Measurements from ENCODE around the gene FCN1. TPM values are rescaled to one million over a fixed set of nuclear protein-coding genes. Genes with fewer than 3 reads are reported as not detected.

FCN1 gene
- total RNA-seq, 2 donors from 2014 or later = not detected

GRCh38 chr9:134912126-134912840, 5.4 kb downstream of the FCN1 start:
- H3K9me3 Mint-ChIP-seq = no peaks in the 10 kb centered on the region
- DNase-seq (no peak), ATAC-seq (replicated peaks in 1 of 2) (no peak)
- no peaks in the 10 kb centered on the region for H3K4me1 Mint-ChIP-seq (ENCODE audit: low read depth)
- H3K4me3 Mint-ChIP-seq = no peak overlapping the region
- H3K36me3 Mint-ChIP-seq (ENCODE audit: insufficient read depth in 2 of 2) = no peaks in the 10 kb centered on the region
- H3K27ac Mint-ChIP-seq = no peak overlapping the region
- H3K27me3 Mint-ChIP-seq (ENCODE audit: low read depth) = peaks cover 8% of the 10 kb centered on the region

GRCh38 chr9:134909511-134910481, 7.9 kb downstream of the FCN1 start:
- H3K27ac Mint-ChIP-seq = no peak overlapping the region
- peaks cover 8% of the 10 kb centered on the region for H3K27me3 Mint-ChIP-seq (ENCODE audit: low read depth)
- H3K9me3 Mint-ChIP-seq = no peaks in the 10 kb centered on the region
- H3K4me3 Mint-ChIP-seq = no peak overlapping the region
- DNase-seq (no peak), ATAC-seq (replicated peaks in 1 of 2) (no peak)
- no peaks in the 10 kb centered on the region for H3K4me1 Mint-ChIP-seq (ENCODE audit: low read depth)
- no peaks in the 10 kb centered on the region for H3K36me3 Mint-ChIP-seq (ENCODE audit: insufficient read depth in 2 of 2)

- ATAC-seq (replicated peaks in 1 of 2) (no peak), DNase-seq (no peak)
- H3K4me1 Mint-ChIP-seq (ENCODE audit: low read depth) = no peaks in the 10 kb centered on the region
- peaks cover 8% of the 10 kb centered on the region for H3K27me3 Mint-ChIP-seq (ENCODE audit: low read depth)
- H3K27ac Mint-ChIP-seq = no peak overlapping the region
- H3K9me3 Mint-ChIP-seq = no peaks in the 10 kb centered on the region
- no peak overlapping the region for H3K4me3 Mint-ChIP-seq
- no peaks in the 10 kb centered on the region for H3K36me3 Mint-ChIP-seq (ENCODE audit: insufficient read depth in 2 of 2)
Observed at GRCh38 chr9:134908524-134909309, 9.0 kb downstream of the FCN1 start.

- no peaks in the 10 kb centered on the region for H3K4me1 Mint-ChIP-seq (ENCODE audit: low read depth)
- H3K27ac Mint-ChIP-seq = no peak overlapping the region
Observed at GRCh38 chr9:134902936-134903335, 14.8 kb downstream of the FCN1 start.

GRCh38 chr9:134899818-134900217, 17.9 kb downstream of the FCN1 start:
- DNase-seq (no peak), ATAC-seq (replicated peaks in 1 of 2) (no peak)
- no peaks in the 10 kb centered on the region for H3K4me1 Mint-ChIP-seq (ENCODE audit: low read depth)
- H3K36me3 Mint-ChIP-seq (ENCODE audit: insufficient read depth in 2 of 2) = peaks cover 4% of the 10 kb centered on the region in 2 donors
- H3K9me3 Mint-ChIP-seq = peaks cover 4 to 6% of the 10 kb centered on the region in 2 donors
- H3K4me3 Mint-ChIP-seq = no peak overlapping the region
- H3K27ac Mint-ChIP-seq = no peak overlapping the region
- H3K27me3 Mint-ChIP-seq (ENCODE audit: low read depth) = peaks cover 6% of the 10 kb centered on the region

More at GRCh38 chr9:134902936-134903335, 14.8 kb downstream of the FCN1 start:
- H3K27me3 Mint-ChIP-seq (ENCODE audit: low read depth) = peaks cover 6% of the 10 kb centered on the region
- DNase-seq (no peak), ATAC-seq (replicated peaks in 1 of 2) (no peak)
- peaks cover 4% of the 10 kb centered on the region in 2 donors for H3K36me3 Mint-ChIP-seq (ENCODE audit: insufficient read depth in 2 of 2)
- peaks cover 4 to 6% of the 10 kb centered on the region in 2 donors for H3K9me3 Mint-ChIP-seq
- H3K4me3 Mint-ChIP-seq = no peak overlapping the region

- no peak for ATAC-seq (replicated peaks in 1 of 2)
- Mint-ChIP-seq H3K27ac (no peak overlapping the region), H3K27me3 (ENCODE audit: low read depth) (peaks cover 6% of the 10 kb centered on the region), H3K36me3 (ENCODE audit: insufficient read depth in 2 of 2) (peaks cover 4% of the 10 kb centered on the region in 2 donors), H3K4me3 (no peak overlapping the region), H3K4me1 (ENCODE audit: low read depth) (no peaks in the 10 kb centered on the region), H3K9me3 (peaks cover 4 to 6% of the 10 kb centered on the region in 2 donors)
- no peak for DNase-seq
Observed at GRCh38 chr9:134899168-134899567, 18.5 kb downstream of the FCN1 start.

- Mint-ChIP-seq H3K9me3 (peaks cover 4 to 6% of the 10 kb centered on the region in 2 donors), H3K36me3 (ENCODE audit: insufficient read depth in 2 of 2) (peaks cover 4% of the 10 kb centered on the region in 2 donors), H3K27ac (no peak overlapping the region), H3K4me1 (ENCODE audit: low read depth) (no peaks in the 10 kb centered on the region), H3K4me3 (no peak overlapping the region), H3K27me3 (ENCODE audit: low read depth) (peaks cover 6% of the 10 kb centered on the region)
- DNase-seq = no peak
- ATAC-seq (replicated peaks in 1 of 2) = no peak
Observed at GRCh38 chr9:134898319-134898718, 19.4 kb downstream of the FCN1 start.

GRCh38 chr9:134897584-134898170, 20.0 kb downstream of the FCN1 start:
- H3K9me3 Mint-ChIP-seq = peaks cover 4 to 6% of the 10 kb centered on the region in 2 donors
- no peak overlapping the region for H3K4me3 Mint-ChIP-seq
- ATAC-seq (replicated peaks in 1 of 2) = no peak
- no peak for DNase-seq
- H3K4me1 Mint-ChIP-seq (ENCODE audit: low read depth) = no peaks in the 10 kb centered on the region
- H3K27me3 Mint-ChIP-seq (ENCODE audit: low read depth) = peaks cover 6% of the 10 kb centered on the region
- peaks cover 4% of the 10 kb centered on the region in 2 donors for H3K36me3 Mint-ChIP-seq (ENCODE audit: insufficient read depth in 2 of 2)
- no peak overlapping the region for H3K27ac Mint-ChIP-seq

- DNase-seq (no peak), ATAC-seq (replicated peaks in 1 of 2) (no peak)
- Mint-ChIP-seq H3K27me3 (ENCODE audit: low read depth) (peaks cover 6% of the 10 kb centered on the region), H3K4me1 (ENCODE audit: low read depth) (no peaks in the 10 kb centered on the region), H3K9me3 (peaks cover 4 to 6% of the 10 kb centered on the region in 2 donors), H3K27ac (no peak overlapping the region), H3K36me3 (ENCODE audit: insufficient read depth in 2 of 2) (peaks cover 4% of the 10 kb centered on the region in 2 donors), H3K4me3 (no peak overlapping the region)
Observed at GRCh38 chr9:134896834-134897583, 20.7 kb downstream of the FCN1 start.

- DNase-seq (no peak), ATAC-seq (replicated peaks in 1 of 2) (no peak)
- Mint-ChIP-seq H3K4me1 (ENCODE audit: low read depth) (no peaks in the 10 kb centered on the region), H3K9me3 (peaks cover 4 to 6% of the 10 kb centered on the region in 2 donors), H3K4me3 (no peak overlapping the region), H3K36me3 (ENCODE audit: insufficient read depth in 2 of 2) (peaks cover 4% of the 10 kb centered on the region in 2 donors), H3K27me3 (ENCODE audit: low read depth) (peaks cover 6% of the 10 kb centered on the region), H3K27ac (no peak overlapping the region)
Observed at GRCh38 chr9:134895908-134896833, 21.5 kb downstream of the FCN1 start.

GRCh38 chr9:134895567-134895907, 22.2 kb downstream of the FCN1 start:
- Mint-ChIP-seq H3K4me1 (ENCODE audit: low read depth) (no peaks in the 10 kb centered on the region), H3K4me3 (no peak overlapping the region), H3K27ac (no peak overlapping the region), H3K9me3 (peaks cover 4 to 6% of the 10 kb centered on the region in 2 donors), H3K27me3 (ENCODE audit: low read depth) (peaks cover 6% of the 10 kb centered on the region), H3K36me3 (ENCODE audit: insufficient read depth in 2 of 2) (peaks cover 4% of the 10 kb centered on the region in 2 donors)
- DNase-seq (no peak), ATAC-seq (replicated peaks in 1 of 2) (no peak)

All from activated T-cell treated with anti-CD3 and anti-CD28 coated beads, Interleukin-2, amount 50 U/mL, for 72 hours (primary cell).